Measurements from ENCODE around the gene GHRL. TPM values are rescaled to one million over a fixed set of nuclear protein-coding genes. Genes with fewer than 3 reads are reported as not detected.

GHRL gene
- total RNA-seq, 4 donors from 2014 or later, result 0.38 to 1.5 TPM; not detected in 2

- TF ChIP-seq CTCF (IDR thresholded peaks at IDR 0.05), result no peak
- no peak for TF ChIP-seq POLR2A (IDR thresholded peaks at IDR 0.05)
- 87 to 91% methylated on average over 6 of the region's 8 CpGs for WGBS, 2 donors
- H3K36me3 ChIP-seq, result no peaks in the 10 kb centered on the region
- H3K27ac ChIP-seq, result no peak overlapping the region
- no peaks in the 10 kb centered on the region for H3K9me3 ChIP-seq
- peaks cover 0 to 17% (median 0%) of the 10 kb centered on the region in 4 donors for H3K27me3 ChIP-seq
- intact Hi-C loops (cut with DNase I), result no loop called here
- no peaks in the 10 kb centered on the region for H3K4me1 ChIP-seq
- no peak for DNase-seq
- H3K4me3 ChIP-seq, result no peak overlapping the region
Measured at GRCh38 chr3:10339376-10339955, 46.7 kb upstream of the GHRL start.

GRCh38 chr3:10338591-10339353 is 46.0 kb upstream of the GHRL start:
- Histone ChIP-seq H3K27me3 (peaks cover 0 to 18% (median 0%) of the 10 kb centered on the region in 4 donors), H3K27ac (no peak overlapping the region), H3K4me3 (no peak overlapping the region), H3K9me3 (no peaks in the 10 kb centered on the region), H3K36me3 (no peaks in the 10 kb centered on the region), H3K4me1 (no peaks in the 10 kb centered on the region)
- TF ChIP-seq CTCF (IDR thresholded peaks at IDR 0.05) (no peak), POLR2A (IDR thresholded peaks at IDR 0.05) (no peak)
- no peak for DNase-seq
- intact Hi-C loops (cut with DNase I), result no loop called here
- 75 to 84% methylated on average over 4 to 12 of the region's 12 CpGs for WGBS, 2 donors

- WGBS, 2 donors, result 70 to 80% methylated on average over 12 to 16 of the region's 16 CpGs
- TF ChIP-seq POLR2A (IDR thresholded peaks at IDR 0.05), result no peak
- no peak for TF ChIP-seq CTCF (IDR thresholded peaks at IDR 0.05)
- peaks cover 0 to 22% (median 0%) of the 10 kb centered on the region in 4 donors for H3K27me3 ChIP-seq
Measured at GRCh38 chr3:10338164-10338470, 45.4 kb upstream of the GHRL start.

GRCh38 chr3:10337323-10338163 is 44.8 kb upstream of the GHRL start:
- H3K9me3 ChIP-seq, result no peaks in the 10 kb centered on the region
- no peak overlapping the region for H3K27ac ChIP-seq
- 60 to 69% methylated on average over 5 to 6 of the region's 20 CpGs for WGBS, 2 donors
- H3K4me1 ChIP-seq, result no peaks in the 10 kb centered on the region
- TF ChIP-seq POLR2A (IDR thresholded peaks at IDR 0.05), result no peak
- no peak for TF ChIP-seq CTCF (IDR thresholded peaks at IDR 0.05)
- H3K36me3 ChIP-seq, result no peaks in the 10 kb centered on the region
- no peak overlapping the region for H3K4me3 ChIP-seq
- H3K27me3 ChIP-seq, result peaks cover 0 to 28% (median 0%) of the 10 kb centered on the region in 4 donors
- no peak for DNase-seq
- intact Hi-C loops (cut with DNase I), result no loop called here

More at GRCh38 chr3:10338164-10338470, 45.4 kb upstream of the GHRL start:
- Histone ChIP-seq H3K4me3 (no peak overlapping the region), H3K36me3 (no peaks in the 10 kb centered on the region), H3K9me3 (no peaks in the 10 kb centered on the region), H3K4me1 (no peaks in the 10 kb centered on the region), H3K27ac (no peak overlapping the region)
- no peak for DNase-seq
- intact Hi-C loops (cut with DNase I), result no loop called here

GRCh38 chr3:10336761-10337160 is 44.0 kb upstream of the GHRL start:
- Histone ChIP-seq H3K27me3 (peaks cover 0 to 28% (median 0%) of the 10 kb centered on the region in 4 donors), H3K4me3 (no peak overlapping the region), H3K4me1 (no peaks in the 10 kb centered on the region), H3K36me3 (no peaks in the 10 kb centered on the region), H3K27ac (no peak overlapping the region), H3K9me3 (no peaks in the 10 kb centered on the region)
- TF ChIP-seq POLR2A (IDR thresholded peaks at IDR 0.05) (no peak), CTCF (IDR thresholded peaks at IDR 0.05) (no peak)
- intact Hi-C loops (cut with DNase I), result no loop called here
- WGBS, 2 donors, result no CpG with 5 or more reads among the region's 11 CpGs
- no peak for DNase-seq

Measured in esophagus squamous epithelium (tissue), 5 donors.